Measurements from ENCODE around the gene TCEANC2. TPM values are rescaled to one million over a fixed set of nuclear protein-coding genes. Genes with fewer than 3 reads are reported as not detected.

TCEANC2 gene
- total RNA-seq, 4 donors from 2014 or later: 1.9 to 4.3 (median 3.2) TPM

- intact Hi-C loops (cut with DNase I): no loop called here
- no peaks in the 10 kb centered on the region for H3K9me3 ChIP-seq
- no peak overlapping the region for H3K27ac ChIP-seq
- H3K4me1 ChIP-seq: no peaks in the 10 kb centered on the region
- H3K4me3 ChIP-seq: no peak overlapping the region
- peaks cover 0 to 44% (median 0%) of the 10 kb centered on the region in 4 donors for H3K27me3 ChIP-seq
- WGBS, 2 donors: 79 to 100% methylated on average over 4 to 7 of the region's 13 CpGs
- TF ChIP-seq POLR2A (IDR thresholded peaks at IDR 0.05) (no peak), CTCF (IDR thresholded peaks at IDR 0.05) (no peak)
- no peak for DNase-seq
- H3K36me3 ChIP-seq: no peaks in the 10 kb centered on the region
Measured at GRCh38 chr1:54008876-54009275, 44.5 kb upstream of the TCEANC2 start.

- intact Hi-C loops (cut with DNase I): no loop called here
- TF ChIP-seq CTCF (IDR thresholded peaks at IDR 0.05) (no peak), POLR2A (IDR thresholded peaks at IDR 0.05) (no peak)
- Histone ChIP-seq H3K36me3 (no peaks in the 10 kb centered on the region), H3K27me3 (peaks cover 0 to 48% (median 0%) of the 10 kb centered on the region in 4 donors), H3K27ac (no peak overlapping the region), H3K4me1 (peaks cover 0 to 4% (median 0%) of the 10 kb centered on the region in 3 donors), H3K9me3 (no peaks in the 10 kb centered on the region), H3K4me3 (no peak overlapping the region)
- 80 to 89% methylated on average over 3 to 4 of the region's 4 CpGs for WGBS, 2 donors
- no peak for DNase-seq
Measured at GRCh38 chr1:54009406-54009805, 44.0 kb upstream of the TCEANC2 start.

GRCh38 chr1:54010415-54011117, 42.8 kb upstream of the TCEANC2 start:
- 62 to 65% methylated on average over 3 to 5 of the region's 5 CpGs for WGBS, 2 donors
- no peak for DNase-seq
- TF ChIP-seq POLR2A (IDR thresholded peaks at IDR 0.05): no peak
- TF ChIP-seq CTCF (IDR thresholded peaks at IDR 0.05): no peak

GRCh38 chr1:54011316-54012007, 41.9 kb upstream of the TCEANC2 start:
- Histone ChIP-seq H3K27ac (no peak overlapping the region), H3K27me3 (peaks cover 0 to 53% (median 0%) of the 10 kb centered on the region in 4 donors), H3K36me3 (no peaks in the 10 kb centered on the region), H3K9me3 (no peaks in the 10 kb centered on the region), H3K4me3 (no peak overlapping the region), H3K4me1 (peaks cover 0 to 25% (median 5%) of the 10 kb centered on the region in 3 donors)
- intact Hi-C loops (cut with DNase I): no loop called here
- no peak for TF ChIP-seq CTCF (IDR thresholded peaks at IDR 0.05)
- no peak for TF ChIP-seq POLR2A (IDR thresholded peaks at IDR 0.05)
- 79 to 82% methylated on average over 5 to 9 of the region's 9 CpGs for WGBS, 2 donors
- no peak for DNase-seq

More at GRCh38 chr1:54010415-54011117, 42.8 kb upstream of the TCEANC2 start:
- Histone ChIP-seq H3K9me3 (no peaks in the 10 kb centered on the region), H3K27me3 (peaks cover 0 to 53% (median 0%) of the 10 kb centered on the region in 4 donors), H3K4me1 (peaks cover 0 to 16% (median 5%) of the 10 kb centered on the region in 3 donors), H3K27ac (no peak overlapping the region), H3K4me3 (no peak overlapping the region), H3K36me3 (no peaks in the 10 kb centered on the region)
- intact Hi-C loops (cut with DNase I): no loop called here

GRCh38 chr1:54012008-54012325, 41.4 kb upstream of the TCEANC2 start:
- Histone ChIP-seq H3K9me3 (no peaks in the 10 kb centered on the region), H3K27me3 (peaks cover 0 to 53% (median 0%) of the 10 kb centered on the region in 4 donors), H3K4me3 (no peak overlapping the region), H3K36me3 (no peaks in the 10 kb centered on the region), H3K27ac (no peak overlapping the region), H3K4me1 (peaks cover 3 to 30% (median 9%) of the 10 kb centered on the region in 3 donors)
- WGBS, 2 donors: 82% methylated on average over 3 of the region's 9 CpGs; no CpG with 5 or more reads in 1 of the 2 donors
- no peak for DNase-seq
- intact Hi-C loops (cut with DNase I): no loop called here
- TF ChIP-seq CTCF (IDR thresholded peaks at IDR 0.05) (no peak), POLR2A (IDR thresholded peaks at IDR 0.05) (no peak)

All from esophagus squamous epithelium (tissue), 5 donors.